ENCODE data around the gene CCDC74B. TPM values are rescaled to one million over a fixed set of nuclear protein-coding genes. Genes with fewer than 3 reads are reported as not detected.

Gene CCDC74B
- total and polyA plus RNA-seq, 2 of the 8 experiments (the other 6 are each of a cell fraction or from before 2014, with no cell fraction given) = 6.4 to 6.7 TPM

DNA sequence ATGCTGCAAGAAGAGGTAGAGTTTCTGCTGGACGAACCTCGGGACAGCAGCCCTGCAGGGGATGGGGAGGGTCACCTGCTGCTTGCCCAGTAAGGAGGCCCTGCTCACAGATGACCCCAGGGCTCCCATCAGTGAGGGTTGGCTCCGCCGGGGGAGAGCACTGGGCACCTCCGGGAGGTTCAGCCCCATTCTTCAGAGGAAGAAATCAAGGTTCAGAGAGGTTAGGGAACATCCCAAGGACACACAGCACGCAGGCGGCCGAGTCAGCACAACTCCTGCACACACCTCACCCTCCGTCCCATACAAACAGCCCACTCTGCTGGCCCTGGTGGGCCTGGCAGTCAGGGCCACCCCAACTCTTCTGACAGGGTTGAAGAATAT is 11.7 kb upstream of the CCDC74B start:
- Histone ChIP-seq H3K56ac (replicated peaks; ENCODE audit: insufficient read length, low read depth, low read length) (no peak overlapping the region), H2AK5ac (ENCODE audit: low read depth, low read length) (no peak overlapping the region), H3K14ac (ENCODE audit: insufficient read length) (no peak overlapping the region), H4K5ac (ENCODE audit: insufficient read length, low read depth, low read length) (no peak overlapping the region), H3K27ac (ENCODE audit: low read depth, low read length) (no peak overlapping the region), H3K23me2 (ENCODE audit: low read depth, low read length) (no peaks in the 10 kb centered on the region), H3K79me2 (ENCODE audit: control insufficient read depth in 1 of 2, insufficient read depth in 2 of 2, low read length in 2 of 2) (no peaks in the 10 kb centered on the region), H2BK12ac (ENCODE audit: low read depth, low read length) (no peak overlapping the region), H4K91ac (replicated peaks; ENCODE audit: insufficient read length, low read length) (no peak overlapping the region), H2BK20ac (ENCODE audit: low read length) (no peak overlapping the region), H2BK15ac (ENCODE audit: low read length) (no peak overlapping the region), H3K9ac (replicated peaks in 1 of 4; ENCODE audit: extremely low read depth in 1 of 4, low read depth in 3 of 4, low read length in 3 of 4) (no peak overlapping the region), H2BK5ac (ENCODE audit: low read depth, low read length) (no peak overlapping the region), H3K79me1 (ENCODE audit: low read depth, low read length) (no peaks in the 10 kb centered on the region), H3K4me3 (ENCODE audit: extremely low read depth in 1 of 4, insufficient read depth in 2 of 4, low read depth in 3 of 4, low read length in 4 of 4) (no peak overlapping the region), H2BK120ac (replicated peaks; ENCODE audit: low read depth, low read length) (no peak overlapping the region), H3K27me3 (replicated peaks in 1 of 4; ENCODE audit: control insufficient read depth in 3 of 4, extremely low read depth in 1 of 4, insufficient read depth in 3 of 4, low read length in 3 of 4) (no peaks in the 10 kb centered on the region), H2AFZ (ENCODE audit: low read length) (no peak overlapping the region), H3K23ac (ENCODE audit: insufficient read length) (no peak overlapping the region), H3K18ac (ENCODE audit: extremely low read depth, low read length) (no peak overlapping the region), H4K20me1 (replicated peaks in 1 of 2; ENCODE audit: control insufficient read depth in 1 of 2, insufficient read depth in 2 of 2, low read length in 2 of 2) (no peaks in the 10 kb centered on the region), H3K4ac (replicated peaks; ENCODE audit: insufficient read length, low read depth, low read length) (no peak overlapping the region), H3K4me2 (ENCODE audit: insufficient read depth in 1 of 2, low read depth in 2 of 2, low read length in 2 of 2) (no peak overlapping the region), H4K8ac (ENCODE audit: extremely low read depth, insufficient read depth, low read length) (no peak overlapping the region), H3K36me3 (ENCODE audit: control insufficient read depth in 2 of 4, insufficient read depth in 4 of 4, low read length in 3 of 4) (peaks cover 3 to 32% (median 14%) of the 10 kb centered on the region in 4 experiments; a peak in 5 of 8 replicates), H3K4me1 (replicated peaks in 1 of 4; ENCODE audit: control insufficient read depth in 3 of 4, insufficient read depth in 4 of 4, low read length in 3 of 4) (no peaks in the 10 kb centered on the region), H3K9me3 (ENCODE audit: insufficient read depth in 2 of 2, low read depth in 1 of 2, low read length in 1 of 2) (no peaks in the 10 kb centered on the region)
- no peak for DNase-seq (ENCODE audit: low read depth in 1 of 2, low spot score in 2 of 2)
- ChIA-PET POLR2A (ENCODE audit: partially characterized antibody) (no interaction called here), CTCF (ENCODE audit: partially characterized antibody) (interaction anchor here (1.0 kb wide), 2 partner anchors 166 to 176 kb away, joined by 3 to 5 read pairs; no protein-coding TSS in a partner anchor)
- FAIRE-seq = no peak
- 88% methylated on average over 9 of the region's 9 CpGs; no CpG with 5 or more reads in 1 of the 2 experiments for WGBS, 2 experiments (ENCODE audit: extremely low coverage in 1 of 2, insufficient coverage in 1 of 2, insufficient read length in 1 of 2, insufficient replicate concordance in 2 of 2, low coverage in 1 of 2, low lambda C conversion rate in 2 of 2, missing lambda C conversion rate in 1 of 2)
- TF ChIP-seq MAFK (IDR thresholded peaks at IDR 0.05; ENCODE audit: low read depth, low read length) (no peak), RNF2 (IDR thresholded peaks at IDR 0.05; ENCODE audit: borderline replicate concordance, low read depth, low read length, missing control alignments, poor library complexity, severe bottlenecking) (no peak), SRF (IDR thresholded peaks at IDR 0.05; ENCODE audit: low read depth, low read length) (no peak), SP2 (IDR thresholded peaks at IDR 0.05; ENCODE audit: low read length) (no peak), HDAC2 (IDR thresholded peaks at IDR 0.05; ENCODE audit: borderline replicate concordance in 1 of 2, low read depth in 2 of 2, low read length in 2 of 2) (no peak), SIRT6 (IDR thresholded peaks at IDR 0.05; ENCODE audit: low read length) (no peak)

Data from H1 (cell line).